WTC11 (cell line): ENCODE data around the gene KRT222.

ENCODE experiments used
- ATF2 ChIP-seq: sonication (generic); formaldehyde crosslinking; IDR thresholded peaks from 2 replicates; pipeline ENCODE4 v1.8.1; 2022; ENCODE audit warnings: low read depth, missing genetic modification reagents, borderline replicate concordance
- CTCF ChIP-seq: fragments of 200-600 bp; IDR thresholded peaks from 2 replicates; pipeline ENCODE4 v1.8.0; 2022; ENCODE audit warnings: antibody characterized with exemption
- MAX ChIP-seq: sonication (generic); formaldehyde crosslinking; IDR thresholded peaks from 2 replicates; pipeline ENCODE4 v1.8.0; 2022; ENCODE audit warnings: mild to moderate bottlenecking, missing genetic modification reagents
- NR1H2 ChIP-seq: sonication (generic); formaldehyde crosslinking; IDR thresholded peaks from 2 replicates; pipeline ENCODE4 v1.9.0; 2021; ENCODE audit warnings: mild to moderate bottlenecking, moderate library complexity, missing genetic modification reagents
- PREB ChIP-seq: sonication (generic); formaldehyde crosslinking; IDR thresholded peaks from 2 replicates; pipeline ENCODE4 v1.8.1; 2022; ENCODE audit warnings: mild to moderate bottlenecking, missing genetic modification reagents, moderate library complexity, borderline replicate concordance
- USF2 ChIP-seq: sonication (generic); formaldehyde crosslinking; IDR thresholded peaks from 2 replicates; pipeline ENCODE4 v1.8.1; 2023; ENCODE audit warnings: mild to moderate bottlenecking, missing genetic modification reagents, moderate library complexity
- ZNF138 ChIP-seq: sonication (generic); formaldehyde crosslinking; conservative IDR thresholded peaks from 2 replicates; pipeline ENCODE4 v1.8.1; 2022; ENCODE audit warnings: mild to moderate bottlenecking, moderate library complexity, missing genetic modification reagents
- ZNF423 ChIP-seq: fragments of 250-450 bp; sonication (Bioruptor Pico); IDR thresholded peaks from 2 replicates; pipeline ENCODE4 v2.1.2; 2022; ENCODE audit warnings: mild to moderate bottlenecking, moderate library complexity
- TF ChIP-seq, protein P1 (sequence below): sonication (generic); formaldehyde crosslinking; IDR thresholded peaks from 2 replicates; pipeline ENCODE4 v1.8.0; 2022; ENCODE audit warnings: mild to moderate bottlenecking, missing genetic modification reagents
- TF ChIP-seq, protein P2 (sequence below): sonication (generic); formaldehyde crosslinking; IDR thresholded peaks from 2 replicates; pipeline ENCODE4 v1.8.0; 2022; ENCODE audit warnings: mild to moderate bottlenecking, missing genetic modification reagents
- TF ChIP-seq, protein P3 (sequence below): sonication (generic); formaldehyde crosslinking; conservative IDR thresholded peaks from 2 replicates; pipeline ENCODE4 v1.8.1; 2022; ENCODE audit warnings: mild to moderate bottlenecking, missing genetic modification reagents

- TF ChIP-seq, protein P1, sequence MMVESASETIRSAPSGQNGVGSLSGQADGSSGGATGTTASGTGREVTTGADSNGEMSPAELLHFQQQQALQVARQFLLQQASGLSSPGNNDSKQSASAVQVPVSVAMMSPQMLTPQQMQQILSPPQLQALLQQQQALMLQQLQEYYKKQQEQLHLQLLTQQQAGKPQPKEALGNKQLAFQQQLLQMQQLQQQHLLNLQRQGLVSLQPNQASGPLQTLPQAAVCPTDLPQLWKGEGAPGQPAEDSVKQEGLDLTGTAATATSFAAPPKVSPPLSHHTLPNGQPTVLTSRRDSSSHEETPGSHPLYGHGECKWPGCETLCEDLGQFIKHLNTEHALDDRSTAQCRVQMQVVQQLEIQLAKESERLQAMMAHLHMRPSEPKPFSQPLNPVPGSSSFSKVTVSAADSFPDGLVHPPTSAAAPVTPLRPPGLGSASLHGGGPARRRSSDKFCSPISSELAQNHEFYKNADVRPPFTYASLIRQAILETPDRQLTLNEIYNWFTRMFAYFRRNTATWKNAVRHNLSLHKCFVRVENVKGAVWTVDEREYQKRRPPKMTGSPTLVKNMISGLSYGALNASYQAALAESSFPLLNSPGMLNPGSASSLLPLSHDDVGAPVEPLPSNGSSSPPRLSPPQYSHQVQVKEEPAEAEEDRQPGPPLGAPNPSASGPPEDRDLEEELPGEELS (CRISPR knock-in tag) = no peak
- TF ChIP-seq USF2 (CRISPR knock-in tag) (no peak), MAX (CRISPR knock-in tag) (no peak), ZNF423 (CRISPR knock-in tag) (no peak), ATF2 (CRISPR knock-in tag) (no peak), CTCF (no peak), NR1H2 (CRISPR knock-in tag) (no peak), ZNF138 (CRISPR knock-in tag) (no peak), PREB (CRISPR knock-in tag) (no peak)
- TF ChIP-seq, protein P2, sequence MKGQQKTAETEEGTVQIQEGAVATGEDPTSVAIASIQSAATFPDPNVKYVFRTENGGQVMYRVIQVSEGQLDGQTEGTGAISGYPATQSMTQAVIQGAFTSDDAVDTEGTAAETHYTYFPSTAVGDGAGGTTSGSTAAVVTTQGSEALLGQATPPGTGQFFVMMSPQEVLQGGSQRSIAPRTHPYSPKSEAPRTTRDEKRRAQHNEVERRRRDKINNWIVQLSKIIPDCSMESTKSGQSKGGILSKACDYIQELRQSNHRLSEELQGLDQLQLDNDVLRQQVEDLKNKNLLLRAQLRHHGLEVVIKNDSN (CRISPR knock-in tag) = no peak
- TF ChIP-seq, protein P3, sequence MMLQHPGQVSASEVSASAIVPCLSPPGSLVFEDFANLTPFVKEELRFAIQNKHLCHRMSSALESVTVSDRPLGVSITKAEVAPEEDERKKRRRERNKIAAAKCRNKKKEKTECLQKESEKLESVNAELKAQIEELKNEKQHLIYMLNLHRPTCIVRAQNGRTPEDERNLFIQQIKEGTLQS = no peak
Measured at GRCh38 chr17:40632216-40632615, 32.8 kb downstream of the KRT222 start.
